Suprapubic skin (tissue), 4 donors: Measurements from ENCODE around the gene TMEM258. TPM values are rescaled to one million over a fixed set of nuclear protein-coding genes. Genes with fewer than 3 reads are reported as not detected.

Source experiments
- DNase-seq, 2 donors: peaks; one replicate each; pipeline ENCODE4 v3.0.0-alpha.2; 2019; ENCODE audit warnings: low spot score in 2 of 2
- H3K27ac ChIP-seq: fragments of 200-600 bp; sonication (generic); one replicate; pipeline ENCODE4 v1.5.1; 2019
- H3K27me3 ChIP-seq: fragments of 200-600 bp; sonication (generic); one replicate; pipeline ENCODE4 v1.5.1; 2019
- H3K36me3 ChIP-seq: fragments of 200-600 bp; sonication (generic); one replicate; pipeline ENCODE4 v1.5.1; 2019
- H3K4me1 ChIP-seq: fragments of 200-600 bp; sonication (generic); one replicate; pipeline ENCODE4 v1.5.1; 2019
- H3K4me3 ChIP-seq: fragments of 200-600 bp; sonication (generic); one replicate; pipeline ENCODE4 v1.5.1; 2019; ENCODE audit warnings: mild to moderate bottlenecking
- H3K9me3 ChIP-seq: fragments of 200-600 bp; sonication (generic); one replicate; pipeline ENCODE4 v1.5.1; 2019
- CTCF ChIP-seq, 2 donors: fragments of 200-600 bp in 1 of 2; fragments of 450-650 bp in 1 of 2; sonication (generic) in 1 of 2; IDR thresholded peaks; one replicate each; pipeline ENCODE4 v1.5.1; 2016 to 2019; ENCODE audit warnings: antibody characterized with exemption in 2 of 2, mild to moderate bottlenecking in 1 of 2, moderate library complexity in 1 of 2
- EP300 ChIP-seq: sonication (generic); formaldehyde crosslinking; IDR thresholded peaks from one replicate; pipeline ENCODE4 v1.6.1; 2017; ENCODE audit warnings: antibody characterized with exemption
- POLR2A ChIP-seq, 2 donors: fragments of 450-650 bp; IDR thresholded peaks; one replicate each; pipeline ENCODE4 v1.6.1; 2017; ENCODE audit warnings: antibody characterized with exemption in 2 of 2, mild to moderate bottlenecking in 2 of 2, moderate library complexity in 2 of 2
- POLR2AphosphoS5 ChIP-seq, 3 donors: sonication (generic); formaldehyde crosslinking; IDR thresholded peaks; one replicate each; pipeline ENCODE4 v1.6.1; 2017; ENCODE audit warnings: antibody characterized with exemption in 3 of 3
- WGBS: methylation state at CpG from one replicate; pipeline ENCODE4 v1.1.5; 2018; 5-methylcytosine and 5-hydroxymethylcytosine counted together
- total RNA-seq, 4 donors: library from RNA; depleted of rRNA; stranded (reverse); fragments of >200 nt; gene quantifications; one replicate each; pipeline ENCODE4 v1.1.0, GENCODE V29; 2016

TMEM258 gene
- total RNA-seq, 4 donors from 2014 or later, result 29.7 to 44.8 (median 35.9) TPM

- no peaks in the 10 kb centered on the region for H3K27me3 ChIP-seq
- no peak for DNase-seq
- TF ChIP-seq POLR2AphosphoS5 (IDR thresholded peaks at IDR 0.05) (no peak), CTCF (IDR thresholded peaks at IDR 0.05) (no peak), EP300 (no peak), POLR2A (IDR thresholded peaks at IDR 0.05) (no peak)
- H3K27ac ChIP-seq, result no peak overlapping the region
- H3K4me1 ChIP-seq, result no peaks in the 10 kb centered on the region
- H3K36me3 ChIP-seq, result peaks cover 19% of the 10 kb centered on the region
- no peaks in the 10 kb centered on the region for H3K9me3 ChIP-seq
- no peak overlapping the region for H3K4me3 ChIP-seq
- WGBS, result 86% methylated on average over 1 of the region's 1 CpG
Measured at GRCh38 chr11:61805146-61805545, 12.7 kb upstream of the TMEM258 start.

GRCh38 chr11:61803889-61804647 lies 11.7 kb upstream of the TMEM258 start:
- WGBS, result 84% methylated on average over 3 of the region's 3 CpGs
- H3K27me3 ChIP-seq, result no peaks in the 10 kb centered on the region
- DNase-seq, result no peak
- no peaks in the 10 kb centered on the region for H3K9me3 ChIP-seq
- H3K27ac ChIP-seq, result no peak overlapping the region
- H3K36me3 ChIP-seq, result peaks cover 17% of the 10 kb centered on the region
- H3K4me3 ChIP-seq, result no peak overlapping the region
- TF ChIP-seq POLR2AphosphoS5 (IDR thresholded peaks at IDR 0.05) (no peak), EP300 (no peak), POLR2A (IDR thresholded peaks at IDR 0.05) (no peak)
- no peaks in the 10 kb centered on the region for H3K4me1 ChIP-seq

GRCh38 chr11:61802605-61803004 lies 10.2 kb upstream of the TMEM258 start:
- Histone ChIP-seq H3K4me1 (peaks cover 1% of the 10 kb centered on the region), H3K27me3 (no peaks in the 10 kb centered on the region), H3K27ac (no peak overlapping the region), H3K9me3 (no peaks in the 10 kb centered on the region), H3K36me3 (peaks cover 17% of the 10 kb centered on the region), H3K4me3 (no peak overlapping the region)
- 90% methylated on average over 6 of the region's 6 CpGs for WGBS
- TF ChIP-seq POLR2A (IDR thresholded peaks at IDR 0.05), result no peak
- no peak for TF ChIP-seq POLR2AphosphoS5 (IDR thresholded peaks at IDR 0.05)
- TF ChIP-seq EP300, result no peak
- no peak for DNase-seq

- Histone ChIP-seq H3K36me3 (peaks cover 24% of the 10 kb centered on the region), H3K27me3 (no peaks in the 10 kb centered on the region), H3K4me1 (peaks cover 5% of the 10 kb centered on the region), H3K9me3 (no peaks in the 10 kb centered on the region), H3K4me3 (no peak overlapping the region), H3K27ac (no peak overlapping the region)
- 89% methylated on average over 3 of the region's 3 CpGs for WGBS
- no peak for DNase-seq
- no peak for TF ChIP-seq POLR2AphosphoS5 (IDR thresholded peaks at IDR 0.05)
- TF ChIP-seq CTCF (IDR thresholded peaks at IDR 0.05), result no peak
Measured at GRCh38 chr11:61800331-61801281, 8.2 kb upstream of the TMEM258 start.

GRCh38 chr11:61799665-61800284 lies 7.4 kb upstream of the TMEM258 start:
- no peaks in the 10 kb centered on the region for H3K9me3 ChIP-seq
- TF ChIP-seq EP300 (no peak), CTCF (IDR thresholded peaks at IDR 0.05) (no peak), POLR2A (IDR thresholded peaks at IDR 0.05) (no peak), POLR2AphosphoS5 (IDR thresholded peaks at IDR 0.05) (no peak)
- H3K4me1 ChIP-seq, result peaks cover 5% of the 10 kb centered on the region
- no peak overlapping the region for H3K4me3 ChIP-seq
- DNase-seq, result no peak
- H3K36me3 ChIP-seq, result peaks cover 26% of the 10 kb centered on the region
- WGBS, result 96% methylated on average over 2 of the region's 2 CpGs
- no peak overlapping the region for H3K27ac ChIP-seq
- H3K27me3 ChIP-seq, result no peaks in the 10 kb centered on the region
